HFF-Myc (cell line): ENCODE measurements around the gene RNU6-7.

Experiments
- DNase-seq: peaks from one replicate; pipeline ENCODE4 v3.0.0-alpha.2; 2011; ENCODE audit warnings: low read depth; ENCODE audit errors: extremely low read depth
- H3K4me3 ChIP-seq: replicated peaks from 2 replicates; pipeline ENCODE4 v1.5.1; 2011; ENCODE audit warnings: low read depth, mild to moderate bottlenecking, control low read depth, low read length
- TF ChIP-seq, protein P1 (sequence below): IDR thresholded peaks from 2 replicates; pipeline ENCODE4 v1.5.1; 2012; ENCODE audit warnings: mild to moderate bottlenecking, low read depth, low read length, control low read depth; ENCODE audit errors: missing control alignments

Gene RNU6-7

DNA sequence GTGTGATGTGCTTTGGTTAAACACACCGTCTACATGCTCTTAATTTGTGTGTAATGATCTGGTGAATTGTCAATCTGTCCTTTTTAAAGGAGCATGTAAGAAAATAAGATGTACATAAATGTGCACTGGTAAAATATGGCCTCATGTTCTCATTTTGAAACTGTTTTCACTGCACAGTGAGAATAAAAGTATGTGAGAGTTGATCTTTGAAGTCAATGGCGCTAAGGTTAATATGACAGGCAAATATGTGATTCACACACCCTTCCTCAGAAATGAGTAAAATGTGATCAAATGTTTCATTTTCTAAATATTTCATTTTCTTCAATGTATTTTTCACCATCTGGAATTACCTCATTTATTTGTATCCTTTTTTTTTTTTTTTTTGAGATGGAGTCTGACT is 8.3 kb upstream of the RNU6-7 start:
- H3K4me3 ChIP-seq, result no peak overlapping the region
- TF ChIP-seq, protein P1, sequence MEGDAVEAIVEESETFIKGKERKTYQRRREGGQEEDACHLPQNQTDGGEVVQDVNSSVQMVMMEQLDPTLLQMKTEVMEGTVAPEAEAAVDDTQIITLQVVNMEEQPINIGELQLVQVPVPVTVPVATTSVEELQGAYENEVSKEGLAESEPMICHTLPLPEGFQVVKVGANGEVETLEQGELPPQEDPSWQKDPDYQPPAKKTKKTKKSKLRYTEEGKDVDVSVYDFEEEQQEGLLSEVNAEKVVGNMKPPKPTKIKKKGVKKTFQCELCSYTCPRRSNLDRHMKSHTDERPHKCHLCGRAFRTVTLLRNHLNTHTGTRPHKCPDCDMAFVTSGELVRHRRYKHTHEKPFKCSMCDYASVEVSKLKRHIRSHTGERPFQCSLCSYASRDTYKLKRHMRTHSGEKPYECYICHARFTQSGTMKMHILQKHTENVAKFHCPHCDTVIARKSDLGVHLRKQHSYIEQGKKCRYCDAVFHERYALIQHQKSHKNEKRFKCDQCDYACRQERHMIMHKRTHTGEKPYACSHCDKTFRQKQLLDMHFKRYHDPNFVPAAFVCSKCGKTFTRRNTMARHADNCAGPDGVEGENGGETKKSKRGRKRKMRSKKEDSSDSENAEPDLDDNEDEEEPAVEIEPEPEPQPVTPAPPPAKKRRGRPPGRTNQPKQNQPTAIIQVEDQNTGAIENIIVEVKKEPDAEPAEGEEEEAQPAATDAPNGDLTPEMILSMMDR, result no peak
- DNase-seq, result no peak

DNA sequence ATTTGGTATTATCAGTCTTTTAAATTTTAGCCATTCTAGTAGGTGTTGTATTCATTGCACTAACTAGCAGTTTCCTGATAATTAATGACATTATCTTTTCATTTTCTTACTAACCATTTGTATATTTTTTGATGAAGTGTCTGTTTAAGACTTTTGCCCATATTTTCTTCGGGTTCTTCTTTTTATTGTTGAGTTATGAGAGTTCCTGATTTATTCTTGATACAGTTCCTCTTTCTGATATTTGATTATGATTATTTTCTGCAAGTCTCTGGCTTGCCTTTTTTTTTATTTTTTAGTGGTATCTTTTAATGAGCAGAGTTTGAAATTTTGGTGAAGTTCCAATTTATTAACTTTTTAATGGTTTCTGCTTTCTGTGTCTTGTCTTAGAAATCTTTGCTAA is 6.2 kb upstream of the RNU6-7 start:
- no peak for DNase-seq
- no peak overlapping the region for H3K4me3 ChIP-seq
- TF ChIP-seq, protein P1, result no peak

DNA sequence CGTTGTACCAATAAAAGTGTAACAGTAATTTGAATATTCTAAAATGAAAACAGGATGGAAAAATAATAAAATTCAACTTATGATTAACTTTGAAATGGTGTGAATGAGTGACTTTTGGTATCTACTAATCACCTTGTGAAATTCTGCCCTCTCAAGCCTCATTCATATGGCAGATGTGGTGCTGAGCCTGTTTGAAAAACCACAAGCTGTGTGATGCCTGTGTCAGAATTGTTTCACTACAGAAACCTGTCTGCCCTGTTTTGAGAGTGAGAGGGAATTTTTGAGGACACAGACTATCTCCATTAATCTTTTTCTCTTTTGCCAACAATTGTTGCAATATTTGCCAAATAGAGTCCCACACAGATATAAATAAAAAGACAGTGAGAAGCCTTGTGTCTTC is 3.9 kb upstream of the RNU6-7 start:
- no peak overlapping the region for H3K4me3 ChIP-seq
- TF ChIP-seq, protein P1, result no peak
- DNase-seq, result no peak

DNA sequence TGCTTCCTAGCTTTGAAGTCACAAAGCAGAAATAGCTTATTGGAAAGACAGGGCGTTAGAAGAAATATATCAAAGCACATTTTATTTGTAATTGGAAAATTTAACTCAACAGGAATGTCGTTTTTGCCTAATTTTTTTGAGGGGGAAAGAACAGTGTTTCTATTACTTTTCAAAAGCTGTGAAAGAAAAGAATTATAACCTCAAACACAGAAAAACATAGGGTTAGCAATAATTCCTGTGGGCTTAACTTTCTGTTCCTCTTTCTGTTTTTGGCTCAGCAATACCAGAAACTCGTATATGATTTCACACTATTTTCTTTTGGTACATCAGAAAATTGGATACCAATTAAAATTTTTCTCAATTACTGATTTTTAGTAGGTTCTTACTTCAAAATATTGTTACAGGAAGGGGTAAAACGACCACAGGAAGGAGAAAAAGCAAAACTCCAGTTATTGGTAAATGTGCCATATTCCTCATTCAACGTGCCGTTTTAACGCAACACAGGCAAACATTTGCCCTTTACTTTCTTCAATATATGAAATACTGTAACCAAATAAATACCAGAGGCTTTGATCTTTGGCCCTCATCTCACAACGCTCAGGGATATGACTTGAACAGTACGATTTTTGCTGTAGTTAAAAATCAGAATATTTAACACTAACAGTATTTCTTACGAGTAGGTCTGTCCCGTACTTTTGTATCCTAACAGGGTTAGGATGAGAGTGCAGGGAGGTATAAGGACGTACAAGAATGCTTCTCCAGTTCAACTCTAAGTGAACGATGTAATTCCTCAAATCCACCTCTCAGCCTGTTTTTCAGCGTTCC is 1.3 kb upstream of the RNU6-7 start:
- no peak for DNase-seq
- peak overlapping the region; percentile 68 for H3K4me3 ChIP-seq
- TF ChIP-seq, protein P1, result no peak

DNA sequence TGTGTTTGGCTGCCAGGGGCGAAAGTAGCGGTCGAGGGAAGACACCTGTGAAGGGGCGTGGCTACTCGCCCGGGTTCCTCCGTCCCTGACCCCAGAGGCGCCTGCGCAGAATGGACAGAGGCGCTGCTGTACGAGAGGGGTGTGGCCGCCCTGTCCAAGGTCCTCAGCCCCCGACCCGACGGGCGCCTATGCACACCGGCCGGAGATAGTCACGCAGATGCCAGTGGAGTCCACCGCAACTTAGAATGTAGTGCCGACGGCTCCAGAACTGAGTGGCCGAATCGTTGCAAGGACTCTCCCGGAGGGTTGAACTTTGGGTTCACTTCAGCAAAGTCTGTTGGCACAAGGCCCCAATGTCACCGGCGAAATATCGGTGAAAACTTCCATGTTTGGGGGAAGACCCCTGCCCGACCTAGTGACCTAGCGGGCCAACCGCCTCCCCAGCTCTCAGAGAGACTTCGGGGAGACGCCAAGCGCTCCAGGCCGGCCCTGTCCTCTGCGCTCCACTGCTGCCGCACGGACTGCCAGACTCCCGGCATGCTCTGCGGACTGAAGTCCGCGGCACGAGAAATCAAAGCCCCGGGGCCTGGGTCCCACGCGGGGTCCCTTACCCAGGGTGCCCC is 541 bp upstream of the RNU6-7 start:
- no peak for DNase-seq
- TF ChIP-seq, protein P1, result no peak

DNA sequence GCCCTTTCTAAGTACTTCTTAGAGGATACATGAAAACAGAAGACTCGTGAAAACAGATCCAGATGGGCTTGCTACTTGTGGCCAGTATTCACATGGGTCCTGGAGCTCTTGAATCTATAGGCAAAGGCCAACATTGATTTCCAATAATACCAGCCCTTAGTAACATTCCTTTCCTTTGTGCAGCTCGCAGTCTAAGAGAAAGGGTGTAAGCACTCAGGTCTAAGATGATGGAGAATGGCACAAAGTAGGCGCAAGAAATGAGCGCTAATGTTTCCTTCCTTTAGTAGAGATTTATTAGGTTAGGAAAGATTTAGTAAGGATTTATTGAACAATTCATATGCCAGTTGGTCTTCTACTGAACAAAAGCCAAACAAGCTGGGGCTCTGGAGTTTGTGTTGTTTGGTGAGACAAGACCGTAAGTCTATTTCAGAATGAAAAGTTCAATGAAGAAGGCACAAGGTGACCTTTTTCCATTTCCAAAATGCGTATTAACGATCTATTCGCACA is 699 bp downstream of the RNU6-7 start:
- TF ChIP-seq, protein P1, result no peak
- DNase-seq, result no peak

More for the DNA sequence above, 541 bp upstream of the RNU6-7 start:
- peak overlapping the region; percentile 68 for H3K4me3 ChIP-seq

More for the DNA sequence above, 699 bp downstream of the RNU6-7 start:
- peak overlapping the region; percentile 68 for H3K4me3 ChIP-seq
